CD4-positive, alpha-beta T cell treated with Interleukin-15 for 1 hour (primary cell): ENCODE measurements around the gene NPSR1.
"Not testable (repeated sequence)": the region's sequence is repeated elsewhere in the genome, so short reads cannot be mapped to it uniquely, and the experiment has no call there.

Experiments used
- DNase-seq: peaks from one replicate; pipeline ENCODE4 v3.0.0-alpha.2; 2020

NPSR1 gene

DNA sequence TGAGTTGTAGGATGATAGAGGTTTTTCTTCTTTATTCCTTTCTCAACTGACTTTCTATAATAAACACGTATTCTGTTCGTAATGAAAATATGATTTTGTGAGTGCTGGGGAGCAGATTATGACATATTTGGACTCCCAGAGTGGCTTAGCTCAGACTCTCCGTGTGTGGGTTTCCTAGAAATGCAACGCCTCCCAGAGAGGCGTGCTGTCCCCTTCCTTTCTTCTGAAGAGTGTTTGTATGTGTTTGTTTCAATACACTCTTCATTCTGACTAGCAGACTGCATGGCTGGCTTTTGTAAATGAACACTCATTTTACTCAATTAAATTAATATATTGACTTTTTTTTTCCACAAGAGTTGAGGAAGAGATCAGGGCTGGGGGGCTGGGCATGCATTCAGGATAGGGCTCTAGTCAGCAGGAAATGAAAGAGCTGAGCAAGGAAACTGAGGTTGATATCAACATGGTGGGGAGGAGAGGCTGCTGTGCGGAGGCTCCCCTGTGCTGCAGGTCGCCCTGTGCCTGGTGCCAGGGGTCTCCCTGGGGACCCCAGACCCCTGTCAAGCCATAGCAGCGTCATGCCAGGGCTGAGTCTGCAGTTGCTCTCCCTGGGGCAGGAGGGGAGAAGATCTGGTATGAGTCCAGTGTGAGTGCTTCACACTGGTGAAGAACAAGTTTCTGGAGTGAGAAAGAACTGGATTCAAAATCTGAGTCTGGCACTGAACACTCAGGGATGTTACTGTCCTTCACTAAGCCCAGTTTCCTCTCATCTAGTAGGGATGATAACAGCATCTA, 221.1 kb downstream of the NPSR1 start:
- DNase-seq: not testable (repeated sequence)

DNA sequence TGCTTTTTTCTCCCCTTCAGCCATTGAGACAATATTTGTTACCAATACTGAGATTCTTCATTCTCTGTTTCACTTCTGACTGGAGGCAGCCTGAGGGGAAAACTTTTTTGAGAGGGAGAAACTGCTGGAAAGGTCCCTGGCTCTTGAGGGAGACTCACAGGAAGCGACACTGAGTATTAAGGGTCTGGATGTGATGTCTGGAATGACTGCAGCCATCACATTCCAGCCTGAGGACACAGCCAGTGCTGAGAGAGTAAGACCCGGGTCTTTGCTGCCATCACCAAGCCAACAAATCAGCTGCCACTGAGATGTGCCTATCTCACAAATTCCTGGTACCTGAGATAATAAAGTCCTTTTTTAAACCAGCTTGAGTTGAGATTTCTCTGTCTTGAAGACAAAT, 221.9 kb downstream of the NPSR1 start:
- no peak for DNase-seq

GRCh38 chr7:34883855-34884254, 225.8 kb downstream of the NPSR1 start:
- not testable (repeated sequence) for DNase-seq

DNA sequence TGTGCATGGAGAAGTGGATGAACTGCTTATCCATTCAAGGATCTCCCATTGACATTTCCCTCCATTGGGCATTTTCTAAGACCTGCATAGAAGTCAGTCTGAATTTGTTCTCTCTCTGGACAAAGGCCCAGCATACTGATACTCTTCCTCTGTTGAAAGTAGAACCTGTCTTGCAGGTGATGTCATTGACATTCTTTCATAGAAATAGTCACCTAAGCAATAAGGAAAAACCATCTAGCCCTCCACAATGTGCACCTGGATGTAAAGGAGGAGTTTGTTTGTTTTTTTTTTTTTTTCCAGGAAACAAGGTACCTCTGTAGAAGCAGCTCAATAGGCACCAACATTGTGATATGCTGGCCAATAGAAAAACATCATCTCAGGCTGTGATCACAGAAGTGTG, 228.8 kb downstream of the NPSR1 start:
- DNase-seq: no peak

- DNase-seq: no peak
Measured at GRCh38 chr7:34889951-34890350, 231.9 kb downstream of the NPSR1 start.

DNA sequence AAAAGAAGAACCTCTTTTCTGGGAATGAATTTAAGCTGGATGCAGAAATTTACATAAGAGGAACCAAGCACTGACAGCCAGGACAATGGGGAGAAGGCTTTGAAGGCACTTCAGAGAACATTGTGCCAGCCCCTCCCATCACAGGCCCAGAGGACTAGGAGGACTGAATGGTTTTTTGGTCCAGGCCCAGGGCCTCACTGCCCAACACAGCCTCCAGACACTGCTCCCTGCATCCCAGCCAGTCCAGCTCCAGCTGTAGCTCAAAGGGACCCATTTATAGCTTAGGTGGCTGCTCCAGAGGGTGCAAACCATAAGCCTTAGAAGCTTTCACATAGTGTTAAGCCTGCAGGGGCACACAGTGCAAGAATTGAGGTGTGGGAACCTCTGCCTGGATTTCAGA, 237.2 kb downstream of the NPSR1 start:
- no peak for DNase-seq
